K562 (cell line): ENCODE data around the gene PDE8A. TPM values are rescaled to one million over a fixed set of nuclear protein-coding genes. Genes with fewer than 3 reads are reported as not detected.

Experiments used
- ARID1B ChIP-seq: fragments of 450-650 bp; IDR thresholded peaks from 2 replicates; pipeline ENCODE4 v1.6.1; 2016; ENCODE audit warnings: antibody characterized with exemption, mild to moderate bottlenecking, inconsistent platforms
- BRD9 ChIP-seq: fragments of 450-650 bp; IDR thresholded peaks from 2 replicates; pipeline ENCODE4 v1.6.1; 2018; ENCODE audit warnings: low read depth; ENCODE audit not compliant: partially characterized antibody
- CCAR2 ChIP-seq: fragments of 200-400 bp; formaldehyde crosslinking; IDR thresholded peaks from 2 replicates; pipeline ENCODE4 v1.6.1; 2017; ENCODE audit warnings: mild to moderate bottlenecking, low read depth, low read length
- EGR1 ChIP-seq: fragments of 450-650 bp; conservative IDR thresholded peaks from 2 replicates; pipeline ENCODE4 v1.6.1; 2017; ENCODE audit warnings: mild to moderate bottlenecking
- SPI1 ChIP-seq: IDR thresholded peaks from 2 replicates; pipeline ENCODE4 v1.6.1; 2011; ENCODE audit warnings: low read depth, low read length, control low read depth, borderline replicate concordance
- polyA plus RNA-seq, 8 experiments: library from polyadenylated mRNA; depleted of rRNA in 4 of 8; stranded (reverse) in 5 of 8; unstranded in 3 of 8; fragments of >200 nt; fragmentation: Nextera tagmentation in 2 of 8; fragmentation: Illumina TruSeq in 1 of 8; extraction: Ambion mirVana in 2 of 8; extraction: Trizol in 1 of 8; gene quantifications; 2 replicates each; pipeline versions ENCODE4 v1.2.1 to v1.2.3, GENCODE V29; 2011 to 2014; ENCODE audit warnings: inconsistent platforms in 1 of 8, missing spikeins in 1 of 8
- total RNA-seq, 7 experiments: library from RNA; depleted of rRNA in 6 of 7; stranded (reverse); fragments of >200 nt in 6 of 7; fragmentation: Illumina TruSeq in 2 of 7; extraction: Trizol in 2 of 7; gene quantifications; 2 replicates each; pipeline versions ENCODE4 v1.2.1 to v1.2.3, GENCODE V29; 2011 to 2021; ENCODE audit warnings: low replicate concordance in 1 of 7
- TF ChIP-seq, protein P1 (sequence below), 2 experiments: fragments of 450-650 bp; IDR thresholded peaks; 2 replicates each; pipeline ENCODE4 v1.6.1; 2016; ENCODE audit warnings: mild to moderate bottlenecking in 2 of 2, borderline replicate concordance in 1 of 2, low read depth in 1 of 2, moderate library complexity in 1 of 2
- TF ChIP-seq, protein P2 (sequence below): fragments of 250-450 bp; sonication (Bioruptor Pico); IDR thresholded peaks from 2 replicates; pipeline ENCODE4 v1.5.0; 2021; ENCODE audit warnings: mild to moderate bottlenecking, moderate library complexity
- TF ChIP-seq, protein P3 (sequence below): fragments of 200-800 bp; sonication (Bioruptor generic); IDR thresholded peaks from 2 replicates; pipeline ENCODE4 v1.6.1; 2016; ENCODE audit warnings: missing genetic modification characterization, missing compliant biosample characterization

PDE8A gene
- total and polyA plus RNA-seq, 9 of the 15 experiments (the other 6 are each of a cell fraction or from before 2014, with no cell fraction given), result 5.9 to 40.3 (median 19.8) TPM

DNA sequence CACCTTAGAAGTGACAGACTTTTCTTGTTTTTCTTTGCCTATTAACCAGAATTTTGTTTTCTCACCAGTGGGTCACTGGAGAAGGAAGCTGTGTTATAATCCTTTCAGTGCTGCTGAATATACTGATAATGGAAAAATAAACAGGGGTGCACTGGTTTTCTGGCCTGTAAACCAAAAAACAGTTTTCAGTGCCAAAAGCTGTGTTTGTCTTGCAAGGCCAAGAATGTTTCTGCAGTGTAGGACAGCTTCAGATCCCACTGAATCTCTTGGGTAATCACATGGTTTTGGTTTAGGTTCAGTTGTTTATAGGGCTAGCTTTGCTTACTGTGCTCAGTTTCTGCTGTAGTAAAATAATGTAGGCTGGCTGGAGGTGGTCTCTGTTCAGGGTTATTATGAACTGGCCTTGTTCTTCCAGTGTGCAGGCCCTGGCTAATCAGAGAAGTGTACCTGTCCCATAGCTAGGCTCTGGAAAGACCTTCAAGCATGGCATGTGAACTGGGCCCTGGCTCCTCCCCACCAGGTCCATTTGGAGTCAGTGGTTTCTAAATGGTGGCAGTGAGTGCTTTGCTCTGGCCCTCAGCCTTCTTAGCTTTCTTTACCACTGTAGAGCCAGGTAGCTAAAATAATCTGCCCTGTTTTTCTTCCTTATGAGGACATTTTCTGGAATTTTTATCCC, 18.7 kb downstream of the PDE8A start (continued):
- TF ChIP-seq, protein P1, sequence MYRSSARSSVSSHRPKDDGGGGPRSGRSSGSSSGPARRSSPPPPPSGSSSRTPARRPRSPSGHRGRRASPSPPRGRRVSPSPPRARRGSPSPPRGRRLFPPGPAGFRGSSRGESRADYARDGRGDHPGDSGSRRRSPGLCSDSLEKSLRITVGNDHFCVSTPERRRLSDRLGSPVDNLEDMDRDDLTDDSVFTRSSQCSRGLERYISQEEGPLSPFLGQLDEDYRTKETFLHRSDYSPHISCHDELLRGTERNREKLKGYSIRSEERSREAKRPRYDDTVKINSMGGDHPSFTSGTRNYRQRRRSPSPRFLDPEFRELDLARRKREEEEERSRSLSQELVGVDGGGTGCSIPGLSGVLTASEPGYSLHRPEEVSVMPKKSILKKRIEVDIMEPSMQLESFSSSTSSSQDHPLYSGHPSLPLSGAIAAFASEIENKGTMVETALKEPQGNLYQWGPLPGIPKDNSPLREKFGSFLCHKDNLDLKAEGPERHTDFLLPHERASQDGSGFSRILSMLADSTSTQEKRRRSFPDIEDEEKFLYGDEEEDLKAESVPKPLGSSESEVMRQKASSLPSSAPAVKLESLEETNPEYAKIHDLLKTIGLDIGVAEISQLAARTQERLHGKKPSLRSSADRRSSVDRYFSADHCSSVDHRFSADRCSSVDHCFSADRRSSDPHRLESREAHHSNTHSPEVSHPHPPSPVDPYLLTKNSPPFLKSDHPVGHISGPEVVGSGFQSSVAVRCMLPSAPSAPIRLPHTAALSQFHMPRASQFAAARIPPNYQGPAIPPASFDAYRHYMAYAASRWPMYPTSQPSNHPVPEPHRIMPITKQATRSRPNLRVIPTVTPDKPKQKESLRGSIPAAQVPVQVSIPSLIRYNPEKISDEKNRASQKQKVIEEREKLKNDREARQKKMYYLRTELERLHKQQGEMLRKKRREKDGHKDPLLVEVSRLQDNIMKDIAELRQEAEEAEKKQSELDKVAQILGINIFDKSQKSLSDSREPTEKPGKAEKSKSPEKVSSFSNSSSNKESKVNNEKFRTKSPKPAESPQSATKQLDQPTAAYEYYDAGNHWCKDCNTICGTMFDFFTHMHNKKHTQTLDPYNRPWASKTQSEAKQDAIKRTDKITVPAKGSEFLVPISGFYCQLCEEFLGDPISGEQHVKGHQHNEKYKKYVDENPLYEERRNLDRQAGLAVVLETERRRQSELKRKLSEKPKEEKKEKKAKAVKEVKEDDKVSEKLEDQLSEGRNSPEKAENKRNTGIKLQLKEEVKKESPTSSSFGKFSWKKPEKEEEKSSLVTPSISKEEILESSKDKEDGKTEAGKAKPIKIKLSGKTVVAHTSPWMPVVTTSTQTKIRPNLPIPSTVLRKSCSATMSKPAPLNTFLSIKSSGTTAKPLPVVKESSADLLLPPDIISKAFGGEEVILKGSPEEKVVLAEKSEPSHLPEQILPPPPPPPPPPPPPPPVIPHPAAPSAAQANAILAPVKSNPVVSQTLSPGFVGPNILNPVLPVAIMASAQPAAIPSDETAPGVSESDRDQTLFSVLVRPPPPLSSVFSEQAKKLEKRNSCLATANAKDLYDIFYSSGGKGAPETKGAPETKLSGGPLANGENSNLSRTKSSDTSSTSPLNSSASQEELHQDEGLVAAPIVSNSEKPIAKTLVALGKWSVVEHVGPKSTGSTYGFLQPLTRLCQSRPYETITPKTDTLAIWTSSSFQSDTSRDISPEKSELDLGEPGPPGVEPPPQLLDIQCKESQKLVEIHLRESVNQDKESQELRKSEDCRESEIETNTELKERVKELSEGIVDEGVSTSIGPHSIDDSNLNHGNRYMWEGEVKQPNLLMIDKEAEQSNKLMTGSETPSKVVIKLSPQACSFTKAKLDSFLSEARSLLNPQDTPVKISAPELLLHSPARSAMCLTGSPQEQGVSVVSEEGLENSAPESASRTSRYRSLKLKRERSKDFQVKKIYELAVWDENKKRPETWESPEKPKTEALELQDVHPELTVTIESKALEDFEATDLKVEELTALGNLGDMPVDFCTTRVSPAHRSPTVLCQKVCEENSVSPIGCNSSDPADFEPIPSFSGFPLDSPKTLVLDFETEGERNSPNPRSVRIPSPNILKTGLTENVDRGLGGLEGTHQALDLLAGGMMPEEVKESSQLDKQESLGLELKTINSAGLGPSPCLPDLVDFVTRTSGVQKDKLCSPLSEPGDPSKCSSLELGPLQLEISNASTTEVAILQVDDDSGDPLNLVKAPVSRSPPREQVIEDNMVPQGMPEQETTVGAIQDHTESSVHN (IDR thresholded peaks at IDR 0.05; ENCODE audit: borderline replicate concordance in 1 of 2, low read depth in 1 of 2), result no peak
- TF ChIP-seq SPI1, result no peak
- TF ChIP-seq ARID1B, result no peak
- TF ChIP-seq EGR1, result no peak
- TF ChIP-seq CCAR2, result no peak
- TF ChIP-seq BRD9, result no peak
- TF ChIP-seq, protein P2, sequence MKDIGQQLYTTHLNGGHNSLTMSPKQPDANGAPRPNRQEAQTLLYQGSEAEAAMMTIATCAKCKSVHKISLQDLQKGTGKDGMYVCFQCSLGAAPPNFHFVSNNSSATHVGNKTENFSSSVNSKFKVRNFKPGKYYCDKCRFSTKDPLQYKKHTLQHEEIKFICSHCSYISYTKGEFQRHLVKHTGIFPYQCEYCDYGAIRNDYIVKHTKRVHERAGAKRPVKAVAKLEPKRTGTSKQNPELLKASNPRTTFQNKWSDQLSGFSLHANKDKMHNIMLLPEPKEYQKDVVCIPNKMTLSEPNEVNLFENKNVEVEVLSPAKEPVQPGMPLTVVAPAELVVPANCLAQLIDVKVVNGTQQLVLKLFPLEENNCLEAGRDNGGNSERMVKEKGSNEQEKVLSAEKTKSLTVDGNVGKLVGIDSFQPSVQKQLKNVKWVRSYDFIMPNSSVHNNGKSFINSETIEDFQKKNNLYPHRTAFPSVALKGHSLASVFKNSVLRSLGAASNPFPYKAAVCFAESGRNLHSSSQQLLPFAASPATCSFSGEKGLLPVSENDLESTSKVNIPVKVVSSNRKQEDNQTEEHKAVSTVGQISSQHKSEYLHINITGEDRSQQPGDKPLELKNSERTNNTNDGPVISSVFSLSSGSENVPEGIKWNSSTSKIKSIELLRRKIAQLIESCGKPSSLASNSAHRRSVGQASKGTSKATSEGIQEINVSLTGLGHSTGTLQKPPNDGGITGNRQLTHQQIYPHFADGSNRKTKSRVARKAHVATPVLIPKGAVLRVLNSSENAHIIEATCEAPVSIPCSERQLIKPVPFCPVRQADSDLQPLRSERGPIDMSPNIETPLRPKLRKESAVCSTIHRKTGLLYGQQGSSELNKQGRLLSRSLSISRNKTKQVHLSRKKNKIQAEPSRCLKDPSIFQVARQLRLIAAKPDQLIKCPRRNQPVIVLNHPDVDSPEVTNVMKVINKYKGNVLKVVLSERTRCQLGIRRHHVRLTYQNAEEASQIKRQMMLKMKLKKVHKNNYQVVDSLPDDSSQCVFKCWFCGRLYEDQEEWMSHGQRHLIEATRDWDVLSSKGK, result no peak
- TF ChIP-seq, protein P3, sequence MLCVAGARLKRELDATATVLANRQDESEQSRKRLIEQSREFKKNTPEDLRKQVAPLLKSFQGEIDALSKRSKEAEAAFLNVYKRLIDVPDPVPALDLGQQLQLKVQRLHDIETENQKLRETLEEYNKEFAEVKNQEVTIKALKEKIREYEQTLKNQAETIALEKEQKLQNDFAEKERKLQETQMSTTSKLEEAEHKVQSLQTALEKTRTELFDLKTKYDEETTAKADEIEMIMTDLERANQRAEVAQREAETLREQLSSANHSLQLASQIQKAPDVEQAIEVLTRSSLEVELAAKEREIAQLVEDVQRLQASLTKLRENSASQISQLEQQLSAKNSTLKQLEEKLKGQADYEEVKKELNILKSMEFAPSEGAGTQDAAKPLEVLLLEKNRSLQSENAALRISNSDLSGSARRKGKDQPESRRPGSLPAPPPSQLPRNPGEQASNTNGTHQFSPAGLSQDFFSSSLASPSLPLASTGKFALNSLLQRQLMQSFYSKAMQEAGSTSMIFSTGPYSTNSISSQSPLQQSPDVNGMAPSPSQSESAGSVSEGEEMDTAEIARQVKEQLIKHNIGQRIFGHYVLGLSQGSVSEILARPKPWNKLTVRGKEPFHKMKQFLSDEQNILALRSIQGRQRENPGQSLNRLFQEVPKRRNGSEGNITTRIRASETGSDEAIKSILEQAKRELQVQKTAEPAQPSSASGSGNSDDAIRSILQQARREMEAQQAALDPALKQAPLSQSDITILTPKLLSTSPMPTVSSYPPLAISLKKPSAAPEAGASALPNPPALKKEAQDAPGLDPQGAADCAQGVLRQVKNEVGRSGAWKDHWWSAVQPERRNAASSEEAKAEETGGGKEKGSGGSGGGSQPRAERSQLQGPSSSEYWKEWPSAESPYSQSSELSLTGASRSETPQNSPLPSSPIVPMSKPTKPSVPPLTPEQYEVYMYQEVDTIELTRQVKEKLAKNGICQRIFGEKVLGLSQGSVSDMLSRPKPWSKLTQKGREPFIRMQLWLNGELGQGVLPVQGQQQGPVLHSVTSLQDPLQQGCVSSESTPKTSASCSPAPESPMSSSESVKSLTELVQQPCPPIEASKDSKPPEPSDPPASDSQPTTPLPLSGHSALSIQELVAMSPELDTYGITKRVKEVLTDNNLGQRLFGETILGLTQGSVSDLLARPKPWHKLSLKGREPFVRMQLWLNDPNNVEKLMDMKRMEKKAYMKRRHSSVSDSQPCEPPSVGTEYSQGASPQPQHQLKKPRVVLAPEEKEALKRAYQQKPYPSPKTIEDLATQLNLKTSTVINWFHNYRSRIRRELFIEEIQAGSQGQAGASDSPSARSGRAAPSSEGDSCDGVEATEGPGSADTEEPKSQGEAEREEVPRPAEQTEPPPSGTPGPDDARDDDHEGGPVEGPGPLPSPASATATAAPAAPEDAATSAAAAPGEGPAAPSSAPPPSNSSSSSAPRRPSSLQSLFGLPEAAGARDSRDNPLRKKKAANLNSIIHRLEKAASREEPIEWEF (CRISPR knock-in tag), result no peak
